GM11168 (cell line): Measurements from ENCODE around the gene MAGI3.
"Not testable (repeated sequence)": the region's sequence is repeated elsewhere in the genome, so short reads cannot be mapped to it uniquely, and the experiment has no call there.

Experiments
- in situ Hi-C: fragments of 300-500 bp; cut with MboI; formaldehyde crosslinking; loops from one replicate; pipeline ENCODE4 v1.12.0; 2022; ENCODE audit warnings: low sequenced_read_pairs; ENCODE audit not compliant: unreplicated experiment

The MAGI3 gene

GRCh38 chr1:113437554-113438341 is 47.4 kb downstream of the MAGI3 start:
- in situ Hi-C loops, result loop anchor here (10.0 kb wide), 1 partner anchor 293 kb away; no protein-coding TSS in a partner anchor

- in situ Hi-C loops, result loop anchor here (10.0 kb wide), 1 partner anchor 294 kb away; no protein-coding TSS in a partner anchor
Measured at GRCh38 chr1:113438505-113439276, 48.4 kb downstream of the MAGI3 start.

DNA sequence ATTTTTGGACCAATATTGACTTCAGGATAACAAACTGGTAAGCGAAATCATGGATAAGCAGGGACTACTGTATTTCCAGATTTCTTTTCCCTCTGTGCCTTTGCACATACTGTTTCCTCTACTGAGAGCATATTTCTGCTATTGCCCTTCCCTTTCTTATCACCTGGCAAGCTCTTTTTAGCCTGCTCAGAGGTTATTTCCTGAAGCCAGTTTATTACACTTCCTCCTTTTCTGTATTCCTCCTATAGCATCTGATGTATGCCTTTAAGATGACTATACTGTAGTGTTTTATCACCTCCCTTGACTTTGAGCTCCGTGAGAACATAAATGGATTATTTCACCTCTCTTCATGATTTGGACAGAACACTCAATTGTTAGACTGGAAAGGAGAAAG is 49.0 kb downstream of the MAGI3 start:
- in situ Hi-C loops, result loop anchor here (10.0 kb wide), 1 partner anchor 294 kb away; no protein-coding TSS in a partner anchor

GRCh38 chr1:113442131-113442530 is 51.8 kb downstream of the MAGI3 start:
- in situ Hi-C loops, result no loop called here

GRCh38 chr1:113444857-113445256 is 54.5 kb downstream of the MAGI3 start:
- in situ Hi-C loops, result no loop called here

DNA sequence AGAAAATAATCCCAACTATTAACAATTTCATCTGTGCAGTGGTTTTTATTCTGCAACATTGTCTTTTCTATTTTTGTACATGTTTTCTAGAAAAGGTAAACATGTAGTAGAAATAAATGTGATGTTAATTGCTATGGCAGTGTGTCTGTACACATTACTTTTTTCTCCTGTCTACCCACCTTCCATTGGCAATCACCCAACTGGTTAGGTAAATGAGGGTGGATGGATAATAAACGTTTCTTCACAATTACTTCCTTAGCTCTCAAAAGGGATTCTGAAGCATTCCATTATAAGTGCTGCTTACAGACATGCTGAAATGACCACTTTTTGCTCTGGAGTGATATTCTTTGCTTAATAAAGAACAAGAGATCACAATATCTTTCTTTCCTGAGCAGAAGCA is 61.4 kb downstream of the MAGI3 start:
- in situ Hi-C loops, result no loop called here

DNA sequence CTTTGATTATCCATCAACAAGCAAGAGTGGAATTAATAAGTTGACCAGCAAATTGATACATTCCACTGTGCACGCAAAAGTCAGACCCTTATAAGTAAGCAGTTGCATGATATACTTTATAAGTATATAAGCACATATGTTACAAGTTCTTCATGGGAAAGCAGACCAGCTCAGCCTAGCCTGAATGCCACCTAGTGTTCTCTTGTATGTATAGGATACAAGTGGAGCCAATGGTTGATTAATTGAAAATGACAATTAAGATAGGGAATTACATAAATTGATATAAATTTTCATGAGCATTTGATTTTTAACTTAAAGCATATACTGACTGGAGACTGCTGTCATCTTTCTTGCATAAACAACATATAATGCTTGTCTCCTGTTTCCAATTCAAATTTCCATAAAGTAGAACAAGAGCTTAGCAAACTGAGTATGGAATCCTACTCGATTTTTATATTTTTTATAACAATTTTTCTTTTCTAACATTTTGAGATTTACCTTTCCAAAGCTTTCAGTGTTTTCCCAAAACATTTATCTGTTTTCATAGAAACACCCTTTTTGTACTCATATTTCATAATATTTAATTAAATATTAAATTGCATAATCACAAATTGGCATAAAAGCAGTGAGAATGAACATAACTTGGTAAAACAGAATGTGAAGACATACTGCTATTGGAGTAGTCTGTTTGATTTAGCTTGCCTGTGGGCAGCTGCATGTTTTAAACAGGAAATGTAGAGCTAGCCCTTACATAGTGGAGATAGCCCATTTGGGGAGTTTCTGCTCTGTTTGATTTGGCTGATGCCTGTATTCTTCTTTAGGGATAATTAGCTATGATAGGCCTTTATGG is 62.8 kb downstream of the MAGI3 start:
- in situ Hi-C loops, result no loop called here

DNA sequence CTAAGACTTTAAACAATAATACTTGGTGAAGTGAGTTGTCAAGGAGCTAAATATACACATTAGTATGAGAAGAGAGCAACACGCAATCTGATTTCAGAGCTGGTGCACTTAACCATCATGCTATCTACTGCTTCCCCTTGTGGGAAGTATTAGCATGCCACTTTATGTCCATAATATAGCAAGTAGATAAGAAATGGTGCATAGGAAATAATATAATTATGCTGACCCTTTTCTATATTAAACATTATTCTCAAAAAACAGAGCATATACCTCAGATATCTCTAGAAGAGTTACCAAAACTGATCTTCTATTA is 63.4 kb downstream of the MAGI3 start:
- in situ Hi-C loops, result no loop called here

- in situ Hi-C loops, result no loop called here
Measured at GRCh38 chr1:113455374-113455773, 65.1 kb downstream of the MAGI3 start.

DNA sequence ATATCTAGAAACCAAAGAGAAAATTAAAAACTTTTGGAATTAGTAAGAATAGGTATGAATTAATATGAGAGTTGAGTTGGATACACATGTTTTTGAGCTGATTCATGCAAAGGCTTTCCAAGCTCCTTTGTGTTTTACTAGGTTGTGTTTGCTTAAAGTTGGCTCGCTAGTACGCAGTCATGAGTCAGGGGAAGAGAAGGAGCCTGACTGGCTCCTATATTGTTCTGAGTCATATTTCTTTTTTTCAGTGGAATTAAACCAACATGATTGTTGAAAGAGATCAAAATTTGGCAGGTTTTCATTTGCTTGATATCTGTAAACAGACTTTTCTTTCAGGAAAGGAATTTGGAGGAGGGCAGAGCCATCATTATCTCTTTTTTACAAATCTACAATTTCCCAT is 66.7 kb downstream of the MAGI3 start:
- in situ Hi-C loops, result no loop called here

DNA sequence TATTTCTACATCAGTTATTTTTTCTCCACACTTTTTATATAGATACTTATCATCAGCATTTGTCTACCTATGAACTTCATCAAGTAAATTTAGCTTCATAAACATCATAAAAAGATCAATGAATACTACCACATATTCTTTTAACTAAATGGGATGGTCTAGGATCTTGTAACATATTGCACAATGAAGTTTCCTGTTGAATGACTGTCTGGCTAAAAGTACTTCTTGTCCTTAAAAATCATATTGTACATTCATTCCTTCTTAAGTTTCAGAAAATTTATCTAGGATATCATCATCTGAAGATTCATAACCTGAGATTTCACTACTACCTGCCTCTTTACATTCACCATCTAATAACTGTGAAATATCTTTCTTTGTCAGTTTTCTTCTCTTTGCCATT is 69.0 kb downstream of the MAGI3 start:
- in situ Hi-C loops, result no loop called here

DNA sequence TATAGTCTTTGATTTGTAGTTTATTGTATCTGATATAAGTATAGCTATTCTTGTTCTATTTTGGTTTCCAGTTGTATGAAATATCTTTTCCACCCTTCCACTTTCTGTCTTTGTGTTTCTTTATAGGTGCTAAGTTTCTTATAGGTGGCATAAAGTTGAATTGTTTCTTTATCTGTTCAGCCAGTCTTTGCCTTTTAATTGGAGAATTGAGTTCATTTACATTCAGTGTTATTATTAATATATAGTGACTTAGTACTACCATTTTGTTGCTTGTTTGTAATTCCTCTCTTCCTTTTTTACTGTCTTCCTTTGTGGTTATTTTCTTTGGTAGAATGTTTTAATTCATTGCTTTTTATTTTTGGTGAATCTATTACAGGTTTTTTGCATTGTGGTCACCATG is 77.7 kb downstream of the MAGI3 start:
- in situ Hi-C loops, result no loop called here

GRCh38 chr1:113478427-113479195 is 88.3 kb downstream of the MAGI3 start:
- in situ Hi-C loops, result not testable (repeated sequence)

DNA sequence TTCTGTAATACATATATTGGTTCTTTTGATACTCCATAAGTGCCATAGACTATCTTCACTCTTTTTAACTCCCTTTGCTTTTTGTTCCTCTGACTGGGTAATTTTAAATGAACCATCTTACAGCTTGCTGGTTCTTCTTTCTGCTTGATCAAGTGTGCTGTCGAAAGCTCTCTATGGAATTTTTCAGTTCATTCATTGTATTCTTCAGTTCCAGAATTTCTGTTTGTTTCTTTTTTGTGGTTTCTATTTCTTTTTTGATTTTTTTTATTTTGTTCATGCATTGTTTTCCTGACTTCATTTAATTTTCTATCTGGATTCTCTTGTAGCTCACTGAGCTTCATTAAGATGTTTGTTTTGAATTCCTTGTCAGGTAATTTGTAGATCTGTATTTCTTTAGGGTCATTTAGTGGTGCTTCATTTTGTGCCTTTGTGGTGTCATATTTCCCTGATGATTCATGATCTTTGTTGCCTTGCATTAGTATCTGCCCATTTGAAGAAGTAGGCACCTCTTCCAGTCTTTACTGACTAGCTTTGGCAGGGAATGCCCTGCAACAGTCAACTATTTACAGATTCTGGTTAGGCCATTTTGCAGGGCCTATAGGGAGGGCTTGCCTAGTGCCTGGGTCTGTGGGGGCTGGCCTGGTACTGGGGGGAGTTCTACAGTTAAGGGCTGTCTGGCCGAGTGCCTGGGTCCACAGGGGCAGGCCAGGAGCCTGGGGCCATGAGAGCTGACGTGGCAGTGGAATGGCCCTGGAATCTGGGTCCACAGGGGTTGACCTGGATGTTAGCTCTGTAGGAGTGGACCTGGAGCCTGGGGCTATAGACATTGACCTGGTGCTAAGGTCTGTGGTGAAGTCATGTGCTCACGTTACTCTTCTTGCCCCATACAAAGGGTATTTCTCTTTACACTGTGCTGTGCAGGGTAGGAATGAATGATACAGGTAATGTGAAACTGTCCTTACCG is 89.7 kb downstream of the MAGI3 start:
- in situ Hi-C loops, result no loop called here

- in situ Hi-C loops, result not testable (repeated sequence)
Measured at GRCh38 chr1:113485131-113485530, 94.8 kb downstream of the MAGI3 start.

DNA sequence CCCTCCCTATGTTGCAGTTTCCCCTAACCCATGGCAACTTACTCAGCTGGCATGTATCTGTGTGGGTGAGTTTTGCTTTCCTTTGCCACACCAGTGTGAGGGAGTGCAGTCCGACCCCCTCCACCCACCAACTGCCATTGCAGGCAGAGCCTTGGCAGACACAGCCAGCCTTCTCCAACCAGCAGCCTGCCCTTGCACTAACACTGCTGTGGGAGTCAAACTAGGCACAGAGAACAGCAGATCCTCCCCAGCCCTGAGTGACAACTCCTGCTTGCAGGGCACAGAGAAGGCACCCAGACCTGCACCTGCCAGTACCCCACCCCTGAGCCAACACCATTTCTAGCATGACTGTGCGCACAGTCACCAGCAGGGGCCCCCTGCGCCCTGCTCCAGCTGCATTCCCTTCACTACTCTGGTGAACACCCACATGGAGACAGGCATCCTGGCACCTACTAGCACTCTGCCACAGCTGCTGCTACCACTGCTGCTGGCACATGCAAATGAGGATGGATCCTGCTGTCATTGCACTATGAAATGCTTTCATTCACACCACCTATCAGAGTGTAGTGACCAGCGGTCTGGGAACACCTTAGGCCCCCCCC is 98.4 kb downstream of the MAGI3 start:
- in situ Hi-C loops, result no loop called here

- in situ Hi-C loops, result no loop called here
Measured at GRCh38 chr1:113490384-113490783, 100.1 kb downstream of the MAGI3 start.

DNA sequence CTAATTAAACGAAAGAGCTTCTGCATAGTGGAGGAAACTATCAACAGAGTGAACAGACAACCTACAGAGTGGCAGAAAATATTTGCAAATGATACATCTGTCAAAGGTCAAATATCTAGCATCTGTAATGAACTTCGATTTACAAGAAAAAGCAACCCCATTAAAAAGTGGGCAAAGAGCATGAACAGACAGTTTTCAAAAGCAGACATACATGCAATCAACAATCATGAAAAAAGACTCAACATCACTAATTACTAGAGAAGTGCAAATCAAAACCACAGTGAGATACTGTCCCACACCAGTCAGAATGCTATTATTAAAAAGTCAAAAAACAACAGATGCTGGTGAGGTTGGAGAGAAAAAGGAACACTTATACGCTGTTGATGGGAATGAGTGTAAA is 103.2 kb downstream of the MAGI3 start:
- in situ Hi-C loops, result no loop called here
